GM21381 (cell line): ENCODE results near the gene LATS2.

Source experiments
- ATAC-seq: cut with Tn5 transposase; IDR thresholded peaks from one replicate; pipeline ENCODE4 v1.9.1; 2021; ENCODE audit warnings: mild to moderate bottlenecking, moderate library complexity; ENCODE audit not compliant: unreplicated experiment

The LATS2 gene

DNA sequence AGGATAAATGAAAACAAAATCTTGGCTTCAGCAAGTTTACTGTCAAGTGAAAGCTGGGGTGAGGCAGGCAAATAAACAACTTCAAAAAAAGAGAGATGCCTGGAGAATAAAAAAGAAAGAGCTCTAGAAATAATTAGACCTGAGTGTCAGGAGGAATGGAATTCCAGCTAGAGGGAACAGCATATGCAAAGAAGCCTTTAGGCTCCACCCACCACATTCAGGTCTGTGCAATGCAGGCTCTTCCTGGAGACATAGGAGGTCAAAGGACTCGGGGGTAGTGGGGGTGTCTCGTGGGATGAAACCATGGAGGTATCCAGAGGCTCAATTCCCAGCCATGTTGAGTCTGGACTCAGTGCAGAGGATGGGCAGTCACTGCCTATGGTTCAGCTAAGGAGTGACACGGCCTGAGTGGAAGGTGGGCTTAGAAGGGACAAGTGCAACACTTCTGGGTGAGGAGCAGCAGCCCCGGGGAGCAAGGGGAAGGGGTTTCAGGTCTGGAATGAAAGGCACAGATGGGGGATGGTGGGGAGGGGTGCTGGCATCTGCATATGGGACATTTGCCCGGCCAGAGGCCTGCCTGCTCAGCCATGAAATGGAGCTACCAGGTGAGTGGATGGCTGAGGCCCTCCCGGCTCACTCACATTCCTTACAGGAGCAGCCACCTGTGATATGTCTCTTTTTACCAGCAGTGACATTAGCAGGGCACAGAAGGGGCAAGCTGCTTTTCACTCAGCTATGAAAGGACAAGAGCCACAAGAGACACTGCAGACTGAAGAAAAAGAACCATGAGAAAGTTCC, 12.3 kb downstream of the LATS2 start:
- no peak for ATAC-seq

DNA sequence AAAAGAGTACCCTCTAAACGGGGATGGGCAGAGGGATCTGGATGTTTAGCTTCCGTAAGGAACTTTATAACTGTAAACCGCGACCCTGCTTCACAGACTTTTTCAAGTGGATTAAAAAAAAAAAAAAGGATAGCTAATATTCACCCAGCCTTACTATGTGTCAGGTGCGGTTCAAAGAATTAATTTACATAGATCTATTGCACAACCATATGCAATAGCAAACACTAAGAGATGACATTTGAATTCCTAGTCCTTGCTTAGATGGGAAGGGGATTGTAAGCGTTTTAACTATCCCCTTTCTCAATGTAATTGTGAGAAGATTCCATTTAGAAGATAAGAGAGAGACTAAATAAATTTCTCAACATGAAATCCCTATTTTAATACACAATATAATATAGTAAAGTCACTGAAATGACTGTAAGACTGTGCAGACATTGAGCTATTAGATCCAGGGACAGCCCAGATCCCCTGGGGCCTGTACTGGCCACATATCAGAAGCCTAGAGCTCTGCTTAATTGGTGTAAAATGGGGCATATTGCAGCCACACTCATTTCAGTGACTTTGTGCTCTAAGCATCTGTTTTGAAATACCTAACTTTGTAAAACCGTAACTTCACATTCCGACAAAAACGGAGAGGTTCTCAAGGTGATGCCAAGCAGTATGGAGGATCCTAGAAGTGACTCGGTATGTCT, 13.6 kb downstream of the LATS2 start:
- ATAC-seq: no peak

DNA sequence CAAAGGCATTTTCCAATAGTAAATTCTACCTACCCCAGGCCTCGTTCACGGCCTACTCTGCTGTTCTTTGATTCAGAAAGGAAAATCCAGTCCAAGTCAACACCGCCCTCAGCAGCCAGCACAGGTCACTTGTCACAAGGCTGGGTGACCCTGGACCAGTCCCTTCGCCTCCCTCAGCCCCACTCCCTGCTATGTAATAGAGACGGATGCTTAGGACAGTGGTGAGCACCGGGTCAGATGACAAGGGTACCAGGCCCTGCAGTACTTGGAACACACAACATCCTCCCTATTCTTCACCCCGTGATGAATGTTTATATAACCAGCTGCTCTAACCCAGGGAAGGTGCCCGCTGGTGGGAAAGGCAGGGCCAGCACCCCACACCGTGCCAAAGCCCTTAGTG, 14.3 kb downstream of the LATS2 start:
- ATAC-seq: no peak

DNA sequence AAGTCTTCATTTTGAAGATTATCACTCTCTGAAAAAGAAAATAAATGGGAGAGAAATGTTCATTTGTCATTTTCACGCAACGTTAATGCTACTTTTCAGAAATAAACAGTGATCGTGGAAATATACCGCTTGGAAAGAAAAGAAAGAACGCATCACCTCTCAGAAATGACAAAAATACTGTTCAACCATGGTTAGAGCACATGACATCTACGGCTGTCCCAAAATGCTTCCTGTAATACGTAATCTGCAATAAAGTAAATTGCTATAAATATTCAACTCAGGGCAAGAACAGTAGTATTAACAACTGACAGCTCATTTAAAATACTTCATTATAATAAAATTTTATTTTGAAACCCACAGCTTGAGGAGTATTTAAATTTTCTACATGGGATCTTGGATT, 15.2 kb downstream of the LATS2 start:
- ATAC-seq: no peak

DNA sequence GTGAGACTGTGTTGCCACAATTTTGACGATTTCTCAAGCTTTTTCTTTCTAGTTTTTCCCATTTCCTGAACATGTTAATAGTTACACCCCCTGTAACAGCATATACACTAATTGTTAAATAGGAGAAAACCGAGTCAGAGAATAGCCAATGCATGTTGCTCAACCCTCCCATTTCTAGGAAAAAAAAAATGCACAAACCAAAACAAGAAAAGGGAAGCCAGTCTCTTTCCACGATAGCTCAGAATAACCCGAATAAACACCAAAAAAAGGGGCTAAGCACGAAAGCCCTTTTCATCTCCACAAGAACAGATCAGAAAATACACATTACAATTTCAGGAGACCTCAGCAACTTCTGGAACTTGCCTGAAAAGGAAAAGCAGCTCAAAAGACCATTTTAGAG, 16.3 kb downstream of the LATS2 start:
- ATAC-seq: no peak

DNA sequence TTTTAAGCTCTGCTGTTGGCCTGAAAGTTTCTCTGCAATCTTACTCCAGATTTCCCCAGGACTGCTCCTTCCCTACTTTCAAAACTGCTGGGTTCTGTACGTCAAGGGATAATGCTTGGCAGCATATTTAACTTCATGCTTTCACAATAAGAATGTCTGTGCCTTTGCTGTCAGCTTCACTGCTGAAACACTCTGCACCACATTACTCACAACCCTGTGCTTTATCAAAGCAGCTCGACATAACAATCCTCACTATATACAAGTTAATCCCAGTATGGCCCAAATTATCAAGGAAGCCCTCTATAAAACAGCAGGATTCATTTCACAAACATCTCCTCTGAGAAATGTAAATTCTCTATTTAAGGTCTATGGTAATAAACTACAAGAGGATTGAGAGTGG, 17.5 kb downstream of the LATS2 start:
- ATAC-seq: no peak

DNA sequence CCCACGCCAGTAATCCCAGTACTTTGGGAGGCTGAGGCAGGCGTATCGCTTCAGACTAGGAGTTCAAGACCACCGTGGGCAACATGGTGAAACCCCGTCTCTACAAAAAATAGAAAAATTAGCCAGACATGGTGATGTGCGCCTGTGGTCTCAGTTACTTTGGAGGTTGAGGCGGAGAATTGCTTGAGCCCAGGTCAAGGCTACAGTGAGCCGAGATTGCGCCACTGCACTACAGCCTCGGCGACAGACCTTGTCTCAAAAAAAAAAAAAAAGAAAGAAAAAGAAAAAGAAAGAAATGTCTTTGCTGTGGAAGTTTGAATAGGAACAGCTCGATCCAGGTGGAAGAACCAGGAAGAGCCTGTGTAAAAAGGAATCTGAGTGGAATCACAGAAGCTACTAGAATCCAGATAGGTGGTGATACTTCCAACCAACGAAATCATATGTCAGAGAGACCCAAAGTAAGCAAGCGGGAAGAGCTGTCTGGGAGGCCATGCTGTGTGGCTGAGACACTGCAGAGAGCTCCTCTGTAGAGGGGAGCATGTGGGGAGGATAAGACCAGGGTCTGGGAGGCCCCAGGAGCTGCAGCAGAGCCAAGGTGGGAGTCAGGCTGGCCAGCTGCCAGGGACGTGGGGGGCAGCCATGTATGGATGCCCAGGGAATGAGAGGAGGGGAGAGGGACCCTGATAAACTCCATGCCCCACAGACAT, 21.1 kb downstream of the LATS2 start:
- ATAC-seq: no peak

DNA sequence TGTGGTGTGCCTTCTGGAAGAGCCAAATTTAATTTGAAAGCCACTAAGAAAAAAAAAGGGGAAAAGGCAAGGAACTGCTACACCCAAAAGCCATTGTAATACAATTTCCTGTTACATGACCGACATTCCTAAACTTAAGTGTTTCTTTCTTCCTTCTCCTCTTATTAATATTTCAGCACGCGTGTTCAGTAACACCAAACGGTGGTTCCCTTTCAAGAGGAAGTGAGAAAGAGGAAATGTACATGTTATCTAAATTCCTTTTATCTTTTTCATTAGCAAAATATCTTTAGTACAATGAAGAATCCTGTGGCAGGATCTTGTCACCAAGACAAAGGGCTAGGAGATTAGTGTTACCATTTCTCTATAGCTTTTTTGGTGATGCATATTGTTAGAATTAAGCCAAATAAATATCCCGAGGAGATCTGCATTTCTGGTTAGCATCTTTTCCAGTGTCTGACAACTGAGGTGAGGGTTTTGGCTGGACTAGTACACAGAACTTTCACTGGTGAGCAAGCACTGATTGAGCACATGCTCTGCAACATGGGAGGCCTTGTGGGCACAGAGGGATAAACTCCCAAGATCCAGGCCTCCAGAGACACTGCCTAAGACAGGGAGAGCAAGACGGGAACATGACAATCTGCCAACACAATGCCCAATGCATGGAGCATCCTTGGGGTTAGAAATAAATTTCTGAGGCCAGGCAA, 22.1 kb downstream of the LATS2 start:
- ATAC-seq: no peak

DNA sequence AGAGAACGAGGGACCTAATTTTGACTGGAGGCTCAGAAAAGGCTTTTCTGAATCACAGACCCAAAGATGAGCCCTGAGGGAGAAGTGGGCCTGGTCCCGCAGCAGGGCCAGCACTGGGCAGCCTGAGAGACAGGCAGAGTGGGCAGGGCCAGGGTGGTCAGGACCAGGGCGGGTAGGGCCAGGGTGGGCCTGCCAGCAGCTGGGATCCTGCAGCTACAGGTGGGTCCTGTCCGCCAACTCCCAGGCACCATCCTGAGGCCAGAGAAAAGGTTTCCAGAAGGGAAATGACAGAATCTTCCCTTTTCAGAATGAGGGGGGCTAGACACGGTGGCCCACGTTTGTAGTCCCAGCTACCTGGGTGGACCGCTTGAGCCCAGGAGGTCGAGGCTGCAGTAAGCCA, 23.7 kb downstream of the LATS2 start:
- ATAC-seq: no peak

DNA sequence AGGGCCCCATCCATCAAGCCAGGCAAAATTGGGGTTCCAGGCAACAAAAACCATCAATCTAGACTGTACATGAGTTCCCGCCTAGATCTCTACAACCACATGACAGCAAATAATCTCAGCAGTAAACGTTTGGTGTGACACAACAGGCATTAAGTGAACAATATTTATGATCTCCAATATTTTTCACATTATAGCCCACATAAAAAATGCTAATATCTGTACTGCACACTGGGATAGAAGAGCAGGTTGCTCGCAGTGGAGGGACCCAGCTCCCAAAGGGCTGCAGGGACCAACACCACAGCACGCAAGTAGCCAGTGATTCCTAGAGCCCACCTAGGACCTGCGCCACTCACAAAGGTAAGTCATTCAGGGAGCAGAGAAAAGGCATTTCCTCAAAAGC, 25.9 kb downstream of the LATS2 start:
- ATAC-seq: no peak

DNA sequence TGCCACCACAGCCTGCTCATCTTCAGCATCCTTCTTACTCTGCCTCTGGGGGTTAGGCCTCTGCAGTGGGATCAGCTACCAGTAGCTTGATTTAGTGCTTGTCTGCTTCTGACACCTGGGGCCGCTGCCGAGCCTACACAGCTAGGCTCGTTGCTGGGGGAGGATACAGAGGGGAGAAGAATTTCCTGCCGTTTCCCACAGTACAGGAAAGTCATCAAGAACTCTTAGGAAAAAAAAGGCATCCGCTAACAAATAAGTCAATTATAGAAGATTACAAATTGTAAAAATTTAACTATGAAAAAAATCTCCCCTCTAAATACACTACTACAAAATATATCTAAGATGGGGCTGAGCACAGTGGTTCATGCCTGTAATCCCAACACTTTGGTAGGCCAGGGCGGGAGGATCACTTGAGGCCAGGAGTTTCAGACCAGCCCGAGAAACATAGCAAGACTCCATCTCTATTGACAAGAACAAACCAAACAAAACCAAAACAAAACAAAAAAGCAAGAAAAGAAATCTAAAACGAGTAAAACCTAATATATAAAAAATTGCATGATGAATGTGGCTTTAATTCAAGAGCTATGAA, 26.7 kb downstream of the LATS2 start:
- no peak for ATAC-seq

DNA sequence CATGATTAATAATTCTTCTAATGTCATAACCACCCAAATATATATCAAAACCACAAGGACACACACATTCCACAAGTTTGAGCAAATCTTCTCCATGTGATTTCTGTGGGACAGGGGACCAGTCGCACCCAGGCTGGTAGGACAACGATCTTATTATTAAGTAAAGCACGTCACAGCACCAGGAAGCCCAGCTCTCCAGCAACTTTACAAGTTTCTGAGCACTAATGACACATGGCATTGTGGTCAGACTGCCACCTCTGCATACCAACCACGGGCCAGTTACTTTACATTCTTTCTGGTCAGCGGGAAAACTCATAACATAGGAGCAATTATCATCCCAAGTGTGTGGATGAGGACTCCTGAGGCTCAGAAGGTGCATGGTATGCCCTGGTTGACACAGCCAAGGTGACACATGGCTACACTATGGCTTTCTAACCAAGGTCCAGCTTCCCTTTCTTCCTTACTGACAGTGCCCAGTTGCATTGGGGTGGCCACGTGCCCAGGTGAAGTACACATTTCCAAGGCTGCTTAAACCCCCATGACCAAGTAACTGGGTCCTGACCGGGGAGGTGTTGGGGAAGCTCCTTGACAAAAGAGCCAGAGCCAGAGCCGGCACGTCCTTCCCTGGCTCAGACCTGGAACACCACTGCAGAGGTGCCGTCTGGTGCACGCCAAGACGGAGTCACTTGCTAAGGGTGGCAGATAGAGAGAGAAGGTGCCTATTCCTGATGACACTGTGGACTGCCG, 27.4 kb downstream of the LATS2 start:
- ATAC-seq: no peak

DNA sequence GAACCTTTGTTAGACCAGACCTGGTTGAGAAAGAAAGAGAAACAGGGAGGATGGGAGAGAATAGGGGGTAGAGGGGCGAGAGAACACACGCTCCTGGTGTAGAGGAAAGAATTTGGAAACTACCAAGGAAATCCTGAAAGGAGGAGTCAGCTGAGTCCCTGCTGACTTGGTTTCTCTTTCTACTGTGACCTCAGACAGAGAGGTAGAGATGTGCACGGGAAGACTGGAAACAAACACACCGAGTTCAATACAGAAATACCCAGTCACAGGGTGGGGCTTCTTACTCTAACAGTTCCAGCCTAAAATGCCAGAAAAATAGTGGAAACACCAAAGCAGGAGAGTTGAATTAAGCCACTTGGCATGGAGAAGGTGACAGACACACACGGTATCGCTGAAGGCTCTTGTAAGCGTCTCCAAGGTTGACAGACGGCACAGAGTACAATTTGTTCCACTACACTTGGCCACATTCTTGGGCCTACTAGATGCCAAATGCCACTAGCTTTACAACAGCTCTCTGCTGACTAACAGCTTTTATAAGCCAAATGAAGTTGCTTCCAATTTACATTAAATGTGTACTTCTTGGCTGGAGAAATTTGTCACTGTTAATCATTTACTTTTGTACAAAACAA, 28.1 kb downstream of the LATS2 start:
- no peak for ATAC-seq

DNA sequence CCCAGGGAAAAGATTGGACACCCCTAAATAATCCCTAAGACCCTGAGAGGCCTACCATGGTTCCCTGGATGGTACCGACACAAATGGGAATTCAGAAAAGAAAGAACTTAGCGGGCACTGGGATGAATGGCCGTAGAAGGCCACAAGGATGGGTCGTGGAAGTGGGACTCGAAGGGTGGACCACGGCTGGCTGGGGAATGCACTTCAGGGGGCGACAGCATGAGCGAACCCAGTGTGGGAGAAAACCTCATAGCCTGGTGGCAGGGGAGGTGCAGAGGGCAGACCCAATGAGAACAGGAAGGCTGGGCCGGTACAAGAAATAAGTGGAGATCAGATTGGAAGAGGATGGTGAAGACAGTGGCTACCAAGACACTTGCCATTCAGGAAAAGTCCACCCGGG, 28.7 kb downstream of the LATS2 start:
- no peak for ATAC-seq

DNA sequence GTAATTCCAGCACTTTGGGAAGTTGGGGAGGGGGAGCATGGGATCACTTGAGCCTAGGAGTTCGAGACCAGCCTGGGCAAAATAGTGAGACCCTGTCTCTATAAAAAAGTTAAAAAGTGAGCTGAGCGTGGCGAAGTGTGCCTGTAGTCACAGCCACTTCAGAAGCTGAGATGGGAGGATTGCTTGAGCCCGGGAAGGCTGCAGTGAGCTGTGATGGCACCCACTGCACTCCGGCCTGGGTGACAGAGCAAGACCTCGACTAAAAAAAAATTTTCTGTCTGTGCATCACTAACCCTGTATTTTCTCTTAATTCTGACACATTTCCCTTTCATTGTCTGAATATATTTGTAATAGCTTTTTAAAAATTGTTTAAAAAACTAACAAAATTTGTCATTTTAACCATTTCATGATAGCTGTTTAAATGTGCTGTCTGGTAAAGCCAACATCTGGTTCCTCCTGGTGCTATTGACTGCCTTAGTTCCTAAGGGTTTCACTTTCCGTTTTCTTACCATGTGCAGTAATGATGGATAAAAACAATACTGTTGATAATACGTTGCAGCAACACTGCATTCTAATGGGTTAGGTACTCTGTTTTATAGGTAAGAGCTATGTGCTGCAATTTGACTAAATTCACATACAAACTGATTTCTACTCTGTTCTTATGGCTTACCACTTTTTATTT, 29.7 kb downstream of the LATS2 start:
- ATAC-seq: no peak

DNA sequence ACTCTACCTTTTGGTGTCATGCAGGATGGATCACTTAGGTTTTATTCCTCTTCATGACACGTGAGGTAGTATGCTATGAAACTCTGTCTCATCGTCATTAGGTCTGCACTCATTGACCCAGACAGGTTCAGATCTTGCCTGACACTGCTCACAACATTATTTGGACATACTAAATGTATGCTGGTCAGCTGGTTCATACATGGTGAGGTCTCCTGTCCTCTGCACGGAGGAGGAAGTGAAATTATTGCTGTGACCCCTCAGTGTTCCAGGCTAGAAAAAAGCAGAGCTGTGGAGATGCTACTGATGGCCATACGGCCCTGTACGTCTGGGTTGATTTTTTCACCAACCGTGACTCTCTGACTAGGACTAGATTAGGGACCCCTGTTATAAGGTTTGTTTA, 35.8 kb downstream of the LATS2 start:
- ATAC-seq: no peak

DNA sequence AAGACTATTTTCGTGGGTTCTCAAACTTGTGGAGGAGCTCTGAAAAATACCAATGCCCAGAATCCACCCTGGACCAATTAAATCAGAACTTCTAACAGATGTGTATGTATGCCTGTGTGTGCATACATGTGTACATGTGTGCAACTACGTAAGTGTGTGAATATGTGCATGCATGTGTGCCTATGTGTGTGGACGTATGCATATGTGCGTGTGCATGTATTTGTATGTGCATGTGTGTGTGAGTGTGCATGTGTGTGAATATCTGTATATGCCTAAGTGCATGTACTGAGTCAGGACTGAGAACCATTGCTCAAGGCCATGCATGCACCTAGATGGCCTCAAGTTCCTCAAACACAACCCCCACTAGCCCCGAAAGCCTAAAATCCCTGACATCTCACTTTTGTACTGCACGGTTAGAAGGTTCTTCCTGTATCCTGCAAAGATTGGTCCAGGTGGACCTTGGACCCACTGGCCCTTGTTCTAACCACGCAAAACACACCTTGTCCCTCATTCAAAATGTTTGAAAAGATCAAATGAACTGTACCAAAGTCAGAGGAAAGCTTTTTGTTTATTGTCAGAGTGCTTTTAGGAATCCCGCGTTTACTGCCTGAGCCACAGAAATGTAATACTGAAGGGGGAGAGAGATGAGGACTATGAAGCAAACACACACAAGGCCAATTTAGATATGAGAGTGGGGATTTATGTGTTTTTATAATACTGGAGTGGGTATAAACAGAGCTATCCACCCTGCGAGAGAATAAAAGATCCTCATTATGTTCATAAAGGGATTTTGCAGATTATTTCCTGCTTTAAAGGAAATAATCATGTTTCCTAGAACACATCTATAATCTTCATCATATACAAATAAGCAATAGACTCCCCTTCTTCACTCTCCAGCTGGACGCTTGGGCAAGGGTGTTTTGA, 39.1 kb downstream of the LATS2 start:
- ATAC-seq: no peak

DNA sequence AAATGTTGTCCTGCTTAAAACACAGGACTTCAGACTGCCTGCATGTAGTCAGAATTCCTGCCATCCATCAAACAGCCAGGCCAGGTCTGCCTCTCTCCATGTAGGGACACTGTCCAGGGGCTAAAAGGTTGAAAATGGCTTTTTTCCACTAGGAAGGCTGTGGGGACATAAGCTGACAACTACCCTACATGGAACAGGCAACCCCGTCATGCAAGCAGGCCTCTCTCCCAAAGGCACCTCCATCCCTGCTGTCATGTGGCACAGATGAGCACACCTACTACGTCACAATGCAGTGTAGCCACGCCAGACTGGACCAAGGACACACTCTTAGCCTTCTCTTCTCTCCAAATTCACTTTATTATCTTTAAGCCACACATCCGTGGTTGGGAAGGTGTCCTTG, 40.8 kb downstream of the LATS2 start:
- no peak for ATAC-seq
